GM13976 (cell line): ENCODE measurements around the gene PER3.

ENCODE experiments used
- DNase-seq: peaks from one replicate; pipeline ENCODE4 v3.0.0; 2012; ENCODE audit warnings: low spot score
- CTCF ChIP-seq: IDR thresholded peaks from 2 replicates; pipeline ENCODE4 v1.5.1; 2012; ENCODE audit warnings: borderline replicate concordance, mild to moderate bottlenecking; ENCODE audit not compliant: insufficient read depth; ENCODE audit errors: extremely low read depth, missing control alignments, control extremely low read depth
- in situ Hi-C: fragments of 300-500 bp; cut with MboI; formaldehyde crosslinking; loops from one replicate; pipeline ENCODE4 v1.12.0; 2022; ENCODE audit warnings: low sequenced_read_pairs, mixed read lengths, inconsistent platforms; ENCODE audit not compliant: unreplicated experiment

Gene PER3

GRCh38 chr1:7868070-7868780 lies 84.1 kb downstream of the PER3 start:
- TF ChIP-seq CTCF, result no peak
- in situ Hi-C loops, result no loop called here
- DNase-seq, result no peak

GRCh38 chr1:7869136-7869920 lies 85.2 kb downstream of the PER3 start:
- DNase-seq, result no peak
- in situ Hi-C loops, result no loop called here
- TF ChIP-seq CTCF, result no peak

GRCh38 chr1:7871136-7871535 lies 87.0 kb downstream of the PER3 start:
- in situ Hi-C loops, result no loop called here
- no peak for TF ChIP-seq CTCF
- no peak for DNase-seq

GRCh38 chr1:7873801-7874795 lies 90.0 kb downstream of the PER3 start:
- no peak for DNase-seq
- in situ Hi-C loops, result no loop called here
- no peak for TF ChIP-seq CTCF

- in situ Hi-C loops, result no loop called here
- TF ChIP-seq CTCF, result no peak
Observed at GRCh38 chr1:7878027-7878426, 93.9 kb downstream of the PER3 start.

GRCh38 chr1:7879228-7879627 lies 95.1 kb downstream of the PER3 start:
- no peak for TF ChIP-seq CTCF
- in situ Hi-C loops, result no loop called here
- no peak for DNase-seq

More at GRCh38 chr1:7878027-7878426, 93.9 kb downstream of the PER3 start:
- no peak for DNase-seq
